Measurements from ENCODE around the gene THSD4. TPM values are rescaled to one million over a fixed set of nuclear protein-coding genes. Genes with fewer than 3 reads are reported as not detected.

The THSD4 gene
- total RNA-seq, 4 donors from 2014 or later: 23.0 to 68.5 (median 48.6) TPM

- TF ChIP-seq POLR2A (IDR thresholded peaks at IDR 0.05): no peak
- TF ChIP-seq, protein P1, sequence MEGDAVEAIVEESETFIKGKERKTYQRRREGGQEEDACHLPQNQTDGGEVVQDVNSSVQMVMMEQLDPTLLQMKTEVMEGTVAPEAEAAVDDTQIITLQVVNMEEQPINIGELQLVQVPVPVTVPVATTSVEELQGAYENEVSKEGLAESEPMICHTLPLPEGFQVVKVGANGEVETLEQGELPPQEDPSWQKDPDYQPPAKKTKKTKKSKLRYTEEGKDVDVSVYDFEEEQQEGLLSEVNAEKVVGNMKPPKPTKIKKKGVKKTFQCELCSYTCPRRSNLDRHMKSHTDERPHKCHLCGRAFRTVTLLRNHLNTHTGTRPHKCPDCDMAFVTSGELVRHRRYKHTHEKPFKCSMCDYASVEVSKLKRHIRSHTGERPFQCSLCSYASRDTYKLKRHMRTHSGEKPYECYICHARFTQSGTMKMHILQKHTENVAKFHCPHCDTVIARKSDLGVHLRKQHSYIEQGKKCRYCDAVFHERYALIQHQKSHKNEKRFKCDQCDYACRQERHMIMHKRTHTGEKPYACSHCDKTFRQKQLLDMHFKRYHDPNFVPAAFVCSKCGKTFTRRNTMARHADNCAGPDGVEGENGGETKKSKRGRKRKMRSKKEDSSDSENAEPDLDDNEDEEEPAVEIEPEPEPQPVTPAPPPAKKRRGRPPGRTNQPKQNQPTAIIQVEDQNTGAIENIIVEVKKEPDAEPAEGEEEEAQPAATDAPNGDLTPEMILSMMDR (IDR thresholded peaks at IDR 0.05): no peak
- WGBS, 2 donors: 58 to 69% methylated on average over 3 of the region's 3 CpGs
- Histone ChIP-seq H3K4me1 (peaks cover 7 to 20% of the 10 kb centered on the region in 2 donors), H3K9me3 (no peaks in the 10 kb centered on the region), H3K36me3 (no peaks in the 10 kb centered on the region), H3K4me3 (replicated peaks in 1 of 3) (no peak overlapping the region), H3K27me3 (no peaks in the 10 kb centered on the region), H3K27ac (no peak overlapping the region)
- no peak for DNase-seq
- intact Hi-C loops (cut with DNase I): no loop called here
These were observed 217.9 kb downstream of the THSD4 start for GRCh38 chr15:71333136-71333700.

- no peak overlapping the region for H3K27ac ChIP-seq
- H3K27me3 ChIP-seq: no peaks in the 10 kb centered on the region
- no peaks in the 10 kb centered on the region for H3K9me3 ChIP-seq
- no peak for TF ChIP-seq POLR2A (IDR thresholded peaks at IDR 0.05)
- TF ChIP-seq, protein P1 (IDR thresholded peaks at IDR 0.05): no peak
- no peaks in the 10 kb centered on the region for H3K36me3 ChIP-seq
- intact Hi-C loops (cut with DNase I): no loop called here
- H3K4me1 ChIP-seq: peaks cover 7 to 25% of the 10 kb centered on the region in 2 donors
- no peak overlapping the region for H3K4me3 ChIP-seq (replicated peaks in 1 of 3)
- no peak for DNase-seq
- WGBS, 2 donors: 77 to 81% methylated on average over 3 of the region's 3 CpGs
These were observed 218.6 kb downstream of the THSD4 start for GRCh38 chr15:71333839-71334238.

GRCh38 chr15:71334434-71334833 lies 219.2 kb downstream of the THSD4 start:
- DNase-seq: no peak
- WGBS, 2 donors: 68 to 92% methylated on average over 2 of the region's 2 CpGs
- Histone ChIP-seq H3K9me3 (no peaks in the 10 kb centered on the region), H3K27me3 (no peaks in the 10 kb centered on the region), H3K4me3 (replicated peaks in 1 of 3) (no peak overlapping the region), H3K4me1 (peaks cover 7 to 23% of the 10 kb centered on the region in 2 donors), H3K27ac (no peak overlapping the region), H3K36me3 (no peaks in the 10 kb centered on the region)
- intact Hi-C loops (cut with DNase I): no loop called here
- TF ChIP-seq POLR2A (IDR thresholded peaks at IDR 0.05): no peak
- TF ChIP-seq, protein P1 (IDR thresholded peaks at IDR 0.05): no peak

DNA sequence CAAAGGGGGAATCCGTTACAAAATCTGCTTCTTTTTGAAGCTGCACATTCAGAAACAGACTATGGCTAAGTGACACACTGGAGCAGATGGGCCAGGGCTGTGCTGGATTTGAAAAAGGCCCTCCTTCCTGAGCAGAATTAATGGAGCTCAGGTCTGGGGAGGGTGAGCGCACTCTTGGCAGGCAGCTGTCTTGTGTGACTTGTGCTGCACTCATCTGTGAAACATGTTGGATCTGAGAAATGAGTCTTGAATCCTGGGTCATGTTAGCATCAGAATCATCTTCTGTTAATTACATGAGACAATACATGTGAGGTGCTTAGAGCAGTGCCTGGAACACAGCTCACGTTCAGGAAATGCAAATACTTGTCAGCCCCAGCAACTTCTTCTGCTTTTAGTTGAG lies 219.6 kb downstream of the THSD4 start:
- no peak overlapping the region for H3K27ac ChIP-seq
- H3K4me3 ChIP-seq (replicated peaks in 1 of 3): no peak overlapping the region
- intact Hi-C loops (cut with DNase I): no loop called here
- H3K4me1 ChIP-seq: peaks cover 7 to 19% of the 10 kb centered on the region in 2 donors
- no peak for DNase-seq
- no peaks in the 10 kb centered on the region for H3K27me3 ChIP-seq
- H3K36me3 ChIP-seq: no peaks in the 10 kb centered on the region
- TF ChIP-seq POLR2A (IDR thresholded peaks at IDR 0.05): no peak
- TF ChIP-seq, protein P1 (IDR thresholded peaks at IDR 0.05): no peak
- no peaks in the 10 kb centered on the region for H3K9me3 ChIP-seq
- 87 to 92% methylated on average over 3 of the region's 3 CpGs for WGBS, 2 donors

DNA sequence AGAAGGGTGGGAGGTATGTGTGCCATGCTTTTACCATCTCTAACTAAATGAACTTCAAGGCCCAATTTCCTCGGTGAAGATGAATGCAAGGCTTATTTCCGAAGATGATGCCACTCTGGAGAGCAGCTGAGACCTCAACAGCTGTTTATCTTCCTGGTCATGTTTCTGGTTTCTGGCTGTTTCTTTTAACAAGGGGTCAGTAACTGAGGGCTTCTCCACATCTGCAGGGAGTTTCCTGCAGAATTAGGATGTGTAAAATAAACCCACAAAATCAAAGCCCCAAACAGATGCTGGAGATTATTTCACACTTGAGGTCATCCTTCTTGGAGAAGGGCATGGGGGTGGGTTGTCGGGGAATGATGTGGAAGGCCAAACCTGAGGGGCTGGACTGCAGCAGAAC lies 220.3 kb downstream of the THSD4 start:
- 86 to 88% methylated on average over 3 of the region's 3 CpGs for WGBS, 2 donors
- Histone ChIP-seq H3K27ac (no peak overlapping the region), H3K9me3 (no peaks in the 10 kb centered on the region), H3K27me3 (no peaks in the 10 kb centered on the region), H3K4me3 (replicated peaks in 1 of 3) (no peak overlapping the region), H3K36me3 (no peaks in the 10 kb centered on the region), H3K4me1 (peaks cover 7 to 18% of the 10 kb centered on the region in 2 donors)
- intact Hi-C loops (cut with DNase I): no loop called here
- TF ChIP-seq, protein P1 (IDR thresholded peaks at IDR 0.05): no peak
- TF ChIP-seq POLR2A (IDR thresholded peaks at IDR 0.05): no peak
- DNase-seq: no peak

Measured in thyroid gland (tissue), 4 donors.